Measurements from ENCODE around the gene DNAJC5.

DNA sequence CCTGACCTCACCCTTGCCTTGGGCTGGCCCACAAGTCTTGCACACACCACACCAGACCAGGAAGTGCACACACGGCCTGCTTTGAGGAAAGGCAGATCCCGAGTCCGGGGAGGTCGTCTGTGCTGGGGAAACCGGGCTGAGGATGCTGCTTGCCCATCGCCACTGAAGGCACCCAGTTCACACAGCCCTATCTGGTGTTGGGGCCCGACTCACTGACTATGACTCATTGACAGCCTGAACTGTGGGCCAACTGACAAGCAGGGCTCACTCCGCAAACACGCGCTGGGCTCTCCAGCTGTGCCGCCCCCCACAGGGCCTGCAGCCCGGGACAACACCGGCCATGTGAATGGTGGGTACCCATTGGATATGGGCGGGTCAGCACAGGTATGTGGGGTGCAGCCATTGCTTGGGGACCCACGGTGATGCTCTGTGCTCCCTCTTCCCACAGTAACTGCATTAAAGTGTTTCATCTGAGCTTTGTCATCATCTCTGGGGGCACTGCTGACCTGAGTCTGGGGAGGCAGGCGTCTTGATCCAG, 82.9 kb downstream of the DNAJC5 start:
- no peak for TF ChIP-seq YY1 (IDR thresholded peaks at IDR 0.05; ENCODE audit: insufficient read depth, insufficient read length)
- no peak for TF ChIP-seq ZNF274 (IDR thresholded peaks at IDR 0.05; ENCODE audit: low read depth, low read length)
